ENCODE results near the gene BAZ2B.

The BAZ2B gene

GRCh38 chr2:159584796-159585195 is 31.6 kb downstream of the BAZ2B start:
- H3K4me3 ChIP-seq (replicated peaks; ENCODE audit: low read depth, low read length), result no peak overlapping the region
- no peak for DNase-seq (ENCODE audit: extremely low read depth, low read depth)
- TF ChIP-seq CTCF (IDR thresholded peaks at IDR 0.05; ENCODE audit: low read depth, low read length, missing control alignments), result no peak

- DNase-seq (ENCODE audit: extremely low read depth, low read depth), result no peak
- no peak for TF ChIP-seq CTCF (IDR thresholded peaks at IDR 0.05; ENCODE audit: low read depth, low read length, missing control alignments)
- H3K4me3 ChIP-seq (replicated peaks; ENCODE audit: low read depth, low read length), result no peak overlapping the region
These were observed 42.3 kb downstream of the BAZ2B start for GRCh38 chr2:159573846-159574606.

- DNase-seq (ENCODE audit: extremely low read depth, low read depth), result no peak
- no peak overlapping the region for H3K4me3 ChIP-seq (replicated peaks; ENCODE audit: low read depth, low read length)
- no peak for TF ChIP-seq CTCF (IDR thresholded peaks at IDR 0.05; ENCODE audit: low read depth, low read length, missing control alignments)
These were observed 43.1 kb downstream of the BAZ2B start for GRCh38 chr2:159573294-159573693.

GRCh38 chr2:159572459-159572858 is 43.9 kb downstream of the BAZ2B start:
- no peak for TF ChIP-seq CTCF (IDR thresholded peaks at IDR 0.05; ENCODE audit: low read depth, low read length, missing control alignments)
- H3K4me3 ChIP-seq (replicated peaks; ENCODE audit: low read depth, low read length), result no peak overlapping the region
- DNase-seq (ENCODE audit: extremely low read depth, low read depth), result no peak

- no peak overlapping the region for H3K4me3 ChIP-seq (replicated peaks; ENCODE audit: low read depth, low read length)
- no peak for TF ChIP-seq CTCF (IDR thresholded peaks at IDR 0.05; ENCODE audit: low read depth, low read length, missing control alignments)
- DNase-seq (ENCODE audit: extremely low read depth, low read depth), result peak; percentile 21
These were observed 44.6 kb downstream of the BAZ2B start for GRCh38 chr2:159571540-159572260.

- no peak for DNase-seq (ENCODE audit: extremely low read depth, low read depth)
- no peak for TF ChIP-seq CTCF (IDR thresholded peaks at IDR 0.05; ENCODE audit: low read depth, low read length, missing control alignments)
These were observed 52.3 kb downstream of the BAZ2B start for GRCh38 chr2:159564081-159564480.

More at GRCh38 chr2:159564081-159564480, 52.3 kb downstream of the BAZ2B start:
- H3K4me3 ChIP-seq (replicated peaks; ENCODE audit: low read depth, low read length), result no peak overlapping the region
